H9 (cell line): ENCODE data around the gene ARHGAP24. TPM values are rescaled to one million over a fixed set of nuclear protein-coding genes. Genes with fewer than 3 reads are reported as not detected.

ENCODE experiments used
- DNase-seq: peaks from one replicate; pipeline ENCODE4 v3.0.0-alpha.2; 2017
- H2AFZ ChIP-seq: one replicate; pipeline ENCODE4 v1.6.1; 2013; ENCODE audit warnings: mild to moderate bottlenecking, low read length, control low read depth, moderate library complexity
- H2AK5ac ChIP-seq: 2 replicates; pipeline ENCODE4 v1.6.1; 2013; ENCODE audit warnings: low read length, control low read depth, mixed read lengths; ENCODE audit not compliant: insufficient read length
- H2BK120ac ChIP-seq: one replicate; pipeline ENCODE4 v1.6.1; 2013; ENCODE audit warnings: low read depth, mild to moderate bottlenecking, low read length, control low read depth, inconsistent platforms; ENCODE audit not compliant: poor library complexity, severe bottlenecking
- H2BK12ac ChIP-seq: 2 replicates; pipeline ENCODE4 v1.6.1; 2013; ENCODE audit warnings: low read length, control low read depth, mixed read lengths, low read depth; ENCODE audit not compliant: insufficient read length
- H2BK15ac ChIP-seq: 2 replicates; pipeline ENCODE4 v1.6.1; 2013; ENCODE audit warnings: low read depth, low read length, control low read depth
- H2BK20ac ChIP-seq: one replicate; pipeline ENCODE4 v1.6.1; 2013; ENCODE audit warnings: low read depth, mild to moderate bottlenecking, low read length, control low read depth, inconsistent platforms; ENCODE audit not compliant: poor library complexity, severe bottlenecking
- H2BK5ac ChIP-seq: 2 replicates; pipeline ENCODE4 v1.6.1; 2013; ENCODE audit warnings: low read length, control low read depth, mixed read lengths; ENCODE audit not compliant: insufficient read length
- H3K14ac ChIP-seq: 2 replicates; pipeline ENCODE4 v1.6.1; 2013; ENCODE audit warnings: low read length, control low read depth; ENCODE audit not compliant: insufficient read depth
- H3K18ac ChIP-seq: 2 replicates; pipeline ENCODE4 v1.6.1; 2013; ENCODE audit warnings: low read depth, mild to moderate bottlenecking, mixed read lengths, low read length, control low read depth; ENCODE audit not compliant: insufficient read length
- H3K23ac ChIP-seq: 2 replicates; pipeline ENCODE4 v1.6.1; 2013; ENCODE audit warnings: low read length, control low read depth, mixed read lengths, low read depth; ENCODE audit not compliant: insufficient read length
- H3K23me2 ChIP-seq: 2 replicates; pipeline ENCODE4 v1.6.1; 2013; ENCODE audit warnings: low read depth, mild to moderate bottlenecking, mixed read lengths, low read length, control low read depth; ENCODE audit not compliant: insufficient read length, poor library complexity, severe bottlenecking
- H3K27ac ChIP-seq: 2 replicates; pipeline ENCODE4 v1.5.1; 2013; ENCODE audit warnings: low read length, control low read depth, mixed read lengths, low read depth; ENCODE audit not compliant: insufficient read length
- H3K27me3 ChIP-seq: 2 replicates; pipeline ENCODE4 v1.6.1; 2013; ENCODE audit warnings: low read length, control low read depth, inconsistent platforms; ENCODE audit not compliant: insufficient read depth
- H3K4ac ChIP-seq: 2 replicates; pipeline ENCODE4 v1.6.1; 2013; ENCODE audit warnings: low read depth, mild to moderate bottlenecking, control low read depth, inconsistent platforms, low read length, moderate library complexity
- H3K4me1 ChIP-seq: 2 replicates; pipeline ENCODE4 v1.6.1; 2013; ENCODE audit warnings: low read length, control low read depth, inconsistent platforms; ENCODE audit not compliant: insufficient read depth
- H3K4me2 ChIP-seq: 2 replicates; pipeline ENCODE4 v1.6.1; 2013; ENCODE audit warnings: low read length, control low read depth, mixed read lengths; ENCODE audit not compliant: insufficient read length, insufficient read depth
- H3K56ac ChIP-seq: 2 replicates; pipeline ENCODE4 v1.6.1; 2013; ENCODE audit warnings: low read depth, mild to moderate bottlenecking, mixed read lengths, low read length, control low read depth; ENCODE audit not compliant: insufficient read length
- H3K79me1 ChIP-seq: 2 replicates; pipeline ENCODE4 v1.6.1; 2013; ENCODE audit warnings: low read depth, mild to moderate bottlenecking, moderate library complexity, low read length, control low read depth, inconsistent platforms; ENCODE audit not compliant: insufficient read depth, poor library complexity, severe bottlenecking
- H3K79me2 ChIP-seq: 2 replicates; pipeline ENCODE4 v1.6.1; 2013; ENCODE audit warnings: low read length, control low read depth, inconsistent platforms; ENCODE audit not compliant: insufficient read depth
- H3K9ac ChIP-seq: 2 replicates; pipeline ENCODE4 v1.6.1; 2013; ENCODE audit warnings: low read length, control low read depth, mixed read lengths; ENCODE audit not compliant: insufficient read length; ENCODE audit errors: extremely low read depth
- H3K9me3 ChIP-seq: one replicate; pipeline ENCODE4 v1.6.1; 2013; ENCODE audit warnings: low read depth, low read length, inconsistent platforms; ENCODE audit not compliant: control insufficient read depth
- H3T11ph ChIP-seq: one replicate; pipeline ENCODE4 v1.6.1; 2013; ENCODE audit warnings: mild to moderate bottlenecking, low read length, control low read depth, inconsistent platforms
- H4K20me1 ChIP-seq: one replicate; pipeline ENCODE4 v1.6.1; 2013; ENCODE audit not compliant: control insufficient read depth, insufficient read length, insufficient read depth
- H4K5ac ChIP-seq: 2 replicates; pipeline ENCODE4 v1.6.1; 2013; ENCODE audit warnings: low read depth, mild to moderate bottlenecking, mixed read lengths, low read length, control low read depth; ENCODE audit not compliant: insufficient read length
- H4K8ac ChIP-seq: replicated peaks from 2 replicates; pipeline ENCODE4 v1.6.1; 2013; ENCODE audit warnings: low read length, control low read depth, mixed read lengths, low read depth; ENCODE audit not compliant: insufficient read length
- H4K91ac ChIP-seq: 2 replicates; pipeline ENCODE4 v1.6.1; 2013; ENCODE audit warnings: low read depth, mild to moderate bottlenecking, moderate library complexity, mixed read lengths, low read length, control low read depth; ENCODE audit not compliant: insufficient read length
- H3K27ac Mint-ChIP-seq, 3 experiments: 2 replicates in 2 of 3; 3 replicates in 1 of 3; pipeline ENCODE4 v1.8.0; 2020 to 2021; ENCODE audit warnings: mixed read lengths in 3 of 3, mild to moderate bottlenecking in 1 of 3, moderate library complexity in 1 of 3
- H3K27me3 Mint-ChIP-seq: 2 replicates; pipeline ENCODE4 v1.8.0; 2021; ENCODE audit warnings: low read depth, mild to moderate bottlenecking, moderate library complexity, mixed read lengths
- H3K36me3 Mint-ChIP-seq, 3 experiments: 2 replicates in 2 of 3; 3 replicates in 1 of 3; pipeline ENCODE4 v1.8.0; 2020 to 2021; ENCODE audit warnings: low read depth in 3 of 3, mixed read lengths in 3 of 3; ENCODE audit not compliant: insufficient read depth in 1 of 3
- H3K4me1 Mint-ChIP-seq, 2 experiments: 2 replicates each; pipeline ENCODE4 v1.8.0; 2020; ENCODE audit warnings: mixed read lengths in 2 of 2
- H3K4me3 Mint-ChIP-seq, 2 experiments: 2 replicates in 1 of 2; 3 replicates in 1 of 2; pipeline ENCODE4 v1.8.0; 2020 to 2021; ENCODE audit warnings: mild to moderate bottlenecking in 2 of 2, mixed read lengths in 2 of 2, moderate library complexity in 1 of 2
- H3K9me3 Mint-ChIP-seq, 2 experiments: 2 replicates in 1 of 2; 3 replicates in 1 of 2; pipeline ENCODE4 v1.8.0; 2020; ENCODE audit warnings: mild to moderate bottlenecking in 2 of 2, mixed read lengths in 2 of 2, moderate library complexity in 1 of 2
- WGBS: extraction: QIAGEN DNeasy Blood & Tissue Kit; methylation state at CpG from one replicate; pipeline ENCODE4 v1.1.7; 2013; ENCODE audit warnings: missing lambda C conversion rate, low lambda C conversion rate, mixed read lengths; ENCODE audit not compliant: insufficient read length; ENCODE audit errors: extremely low coverage; 5-methylcytosine and 5-hydroxymethylcytosine counted together
- total RNA-seq: library from RNA; stranded (reverse); gene quantifications from 2 replicates; pipeline ENCODE4 v1.2.1, GENCODE V29; 2021
- TF ChIP-seq, protein P1 (sequence below): fragments of 200-600 bp; sonication (generic); conservative IDR thresholded peaks from 3 replicates; pipeline ENCODE4 v1.8.0; 2021; ENCODE audit warnings: antibody characterized with exemption, mild to moderate bottlenecking

ARHGAP24 gene
- total RNA-seq, 1 experiment from 2014 or later = 0.37 TPM

DNA sequence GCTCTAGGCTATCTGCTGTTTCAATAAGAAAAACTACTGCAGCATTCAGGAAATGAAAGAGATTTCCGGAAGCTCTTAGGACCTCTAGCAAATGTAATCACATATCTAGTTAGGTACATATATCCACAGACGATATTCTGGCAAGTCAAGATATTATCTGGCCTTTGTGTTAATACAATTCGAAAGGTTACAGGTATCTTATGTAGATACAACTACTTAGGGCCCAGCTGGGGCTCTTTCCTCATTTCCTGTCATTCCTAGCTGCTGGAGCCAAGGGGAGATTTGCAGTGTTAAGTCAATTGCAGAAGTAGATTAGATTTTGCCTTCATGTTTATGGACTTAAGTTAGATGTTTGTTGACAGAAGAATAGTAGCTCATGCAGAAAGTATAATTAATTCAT is 299.5 kb downstream of the ARHGAP24 start:
- no peak overlapping the region for H3K27ac ChIP-seq
- Mint-ChIP-seq H3K36me3 (peaks cover 0 to 2% (median 0%) of the 10 kb centered on the region in 3 experiments; a peak in 2 of 7 replicates), H3K27me3 (no peaks in the 10 kb centered on the region), H3K9me3 (peaks cover 0 to 3% of the 10 kb centered on the region in 2 experiments; a peak in 2 of 5 replicates), H3K4me1 (peaks cover 28 to 30% of the 10 kb centered on the region in 2 experiments), H3K27ac (peak overlapping the region in 1 of 3 experiments; percentile 5; a peak in 2 of 7 replicates), H3K4me3 (no peak overlapping the region)
- no peaks in the 10 kb centered on the region for H3K79me2 ChIP-seq
- TF ChIP-seq, protein P1, sequence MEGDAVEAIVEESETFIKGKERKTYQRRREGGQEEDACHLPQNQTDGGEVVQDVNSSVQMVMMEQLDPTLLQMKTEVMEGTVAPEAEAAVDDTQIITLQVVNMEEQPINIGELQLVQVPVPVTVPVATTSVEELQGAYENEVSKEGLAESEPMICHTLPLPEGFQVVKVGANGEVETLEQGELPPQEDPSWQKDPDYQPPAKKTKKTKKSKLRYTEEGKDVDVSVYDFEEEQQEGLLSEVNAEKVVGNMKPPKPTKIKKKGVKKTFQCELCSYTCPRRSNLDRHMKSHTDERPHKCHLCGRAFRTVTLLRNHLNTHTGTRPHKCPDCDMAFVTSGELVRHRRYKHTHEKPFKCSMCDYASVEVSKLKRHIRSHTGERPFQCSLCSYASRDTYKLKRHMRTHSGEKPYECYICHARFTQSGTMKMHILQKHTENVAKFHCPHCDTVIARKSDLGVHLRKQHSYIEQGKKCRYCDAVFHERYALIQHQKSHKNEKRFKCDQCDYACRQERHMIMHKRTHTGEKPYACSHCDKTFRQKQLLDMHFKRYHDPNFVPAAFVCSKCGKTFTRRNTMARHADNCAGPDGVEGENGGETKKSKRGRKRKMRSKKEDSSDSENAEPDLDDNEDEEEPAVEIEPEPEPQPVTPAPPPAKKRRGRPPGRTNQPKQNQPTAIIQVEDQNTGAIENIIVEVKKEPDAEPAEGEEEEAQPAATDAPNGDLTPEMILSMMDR = no peak
- H3K9ac ChIP-seq = no peak overlapping the region
- H3K56ac ChIP-seq = no peak overlapping the region
- no peak for DNase-seq
- H2AK5ac ChIP-seq = no peak overlapping the region
- peaks cover 3% of the 10 kb centered on the region; the same call in 1 of the 2 replicates for H3K4me1 ChIP-seq
- no peak overlapping the region for H3K4ac ChIP-seq
- no peaks in the 10 kb centered on the region for H3K23me2 ChIP-seq
- no peak overlapping the region for H2BK120ac ChIP-seq
- H3K4me2 ChIP-seq = no peak overlapping the region
- H3K23ac ChIP-seq = no peak overlapping the region
- H3K9me3 ChIP-seq = no peaks in the 10 kb centered on the region
- no peaks in the 10 kb centered on the region for H4K20me1 ChIP-seq
- no peak overlapping the region for H2BK20ac ChIP-seq
- WGBS = no CpG with 5 or more reads among the region's 3 CpGs
- H4K91ac ChIP-seq = no peak overlapping the region
- no peak overlapping the region for H2AFZ ChIP-seq
- no peak overlapping the region for H3K18ac ChIP-seq
- H2BK15ac ChIP-seq = no peak overlapping the region
- no peak overlapping the region for H3T11ph ChIP-seq
- no peak overlapping the region for H2BK5ac ChIP-seq
- H4K8ac ChIP-seq = no peak overlapping the region
- no peaks in the 10 kb centered on the region for H3K79me1 ChIP-seq
- H3K27me3 ChIP-seq = no peaks in the 10 kb centered on the region
- no peak overlapping the region for H2BK12ac ChIP-seq
- H4K5ac ChIP-seq = no peak overlapping the region
- no peak overlapping the region for H3K14ac ChIP-seq
